SH-SY5Y (cell line): ENCODE results near the gene NUP188.

Source experiments
- GATA2 ChIP-seq: IDR thresholded peaks from 2 replicates; pipeline ENCODE4 v1.6.1; 2011; ENCODE audit warnings: mild to moderate bottlenecking, low read depth, low read length
- GATA3 ChIP-seq: IDR thresholded peaks from 2 replicates; pipeline ENCODE4 v1.6.1; 2011; ENCODE audit warnings: low read depth, mild to moderate bottlenecking, low read length, moderate library complexity

GRCh38 chr9:128902351-128903078 is 45.0 kb upstream of the NUP188 start:
- no peak for TF ChIP-seq GATA2
- no peak for TF ChIP-seq GATA3
